Mucosa of descending colon (tissue), 3 donors: ENCODE measurements around the gene ARAP1. TPM values are rescaled to one million over a fixed set of nuclear protein-coding genes. Genes with fewer than 3 reads are reported as not detected.

Experiments
- ATAC-seq: fragments of 200-7000 bp; cut with Tn5 transposase; one replicate; pipeline ENCODE4 v1.9.1; 2020; ENCODE audit warnings: mild to moderate bottlenecking, moderate library complexity
- DNase-seq, 3 donors: peaks; one replicate each; pipeline ENCODE4 v3.0.0-alpha.2; 2020
- H3K36me3 ChIP-seq: fragments of 200-600 bp; one replicate; pipeline ENCODE4 v1.8.0; 2021; ENCODE audit warnings: low read depth, mild to moderate bottlenecking
- H3K4me1 ChIP-seq: fragments of 200-600 bp; one replicate; pipeline ENCODE4 v1.8.0; 2021; ENCODE audit warnings: low read depth, mild to moderate bottlenecking
- H3K4me3 ChIP-seq: fragments of 200-600 bp; one replicate; pipeline ENCODE4 v1.8.0; 2021; ENCODE audit warnings: mild to moderate bottlenecking
- H3K9me3 ChIP-seq: fragments of 200-600 bp; one replicate; pipeline ENCODE4 v1.8.0; 2021; ENCODE audit warnings: mild to moderate bottlenecking
- intact Hi-C, 2 donors: fragments of 100-400 bp; cut with DNase I in 1 of 2; cut with micrococcal nuclease in 1 of 2; formaldehyde crosslinking; loops; one replicate each; pipeline versions ENCODE4 v1.11.0 to v1.11.1; 2022; cut with DNase I, micrococcal nuclease
- total RNA-seq, 3 donors: library from RNA; stranded (reverse); fragmentation: NEBNext Ultra II Directional in 2 of 3; extraction: Animal tissue kit (Norgen Biotek cat#: 25700) in 2 of 3; gene quantifications; one replicate each; pipeline versions ENCODE4 v1.2.1 to v1.2.4, GENCODE V29; 2021 to 2023
- TF ChIP-seq, protein P1 (sequence below): fragments of 200-600 bp; IDR thresholded peaks from one replicate; pipeline ENCODE4 v1.8.0; 2022; ENCODE audit warnings: antibody characterized with exemption, mild to moderate bottlenecking
- donor health status: DM: no; HTN: no; CAD: no; lungs with moderate emphysema.
- donor health status: DM: no; HTN: no; CAD: no.
- donor health status: DM: no; HTN: yes; CAD: no.

ARAP1 gene
- total RNA-seq, 3 donors from 2014 or later, result 69.3 to 84.8 (median 84.0) TPM

DNA sequence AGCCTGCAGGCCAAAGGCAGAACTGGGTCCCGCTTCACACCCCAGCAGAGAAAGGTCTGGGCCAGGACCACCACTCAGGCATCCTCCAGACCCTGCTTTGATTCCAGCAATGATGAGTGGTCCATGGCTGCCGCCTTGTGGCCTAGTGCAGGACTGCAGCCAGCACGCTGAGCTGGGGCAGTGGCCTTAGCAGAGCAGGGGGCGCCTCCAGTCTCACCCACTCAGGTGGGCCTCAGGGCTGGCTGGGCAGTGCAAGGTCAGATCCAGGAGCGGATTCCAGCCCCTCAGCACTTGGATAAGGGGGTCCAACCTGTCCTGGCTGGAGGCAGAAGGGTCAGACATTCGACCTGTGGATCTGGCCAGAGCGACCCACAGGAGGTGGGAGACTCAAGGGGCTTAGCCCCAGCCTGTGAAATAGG is 68.4 kb downstream of the ARAP1 start:
- peak; percentile 68 for ATAC-seq
- no peaks in the 10 kb centered on the region for H3K9me3 ChIP-seq
- intact Hi-C loops, result loop anchor here in 1 of 2 donors (10.0 kb wide), 1 partner anchor 99 kb away; no protein-coding TSS in a partner anchor
- H3K4me1 ChIP-seq, result no peaks in the 10 kb centered on the region
- H3K4me3 ChIP-seq, result no peak overlapping the region
- peak in 2 of 3 donors; percentile 76 to 78 for DNase-seq
- TF ChIP-seq, protein P1, sequence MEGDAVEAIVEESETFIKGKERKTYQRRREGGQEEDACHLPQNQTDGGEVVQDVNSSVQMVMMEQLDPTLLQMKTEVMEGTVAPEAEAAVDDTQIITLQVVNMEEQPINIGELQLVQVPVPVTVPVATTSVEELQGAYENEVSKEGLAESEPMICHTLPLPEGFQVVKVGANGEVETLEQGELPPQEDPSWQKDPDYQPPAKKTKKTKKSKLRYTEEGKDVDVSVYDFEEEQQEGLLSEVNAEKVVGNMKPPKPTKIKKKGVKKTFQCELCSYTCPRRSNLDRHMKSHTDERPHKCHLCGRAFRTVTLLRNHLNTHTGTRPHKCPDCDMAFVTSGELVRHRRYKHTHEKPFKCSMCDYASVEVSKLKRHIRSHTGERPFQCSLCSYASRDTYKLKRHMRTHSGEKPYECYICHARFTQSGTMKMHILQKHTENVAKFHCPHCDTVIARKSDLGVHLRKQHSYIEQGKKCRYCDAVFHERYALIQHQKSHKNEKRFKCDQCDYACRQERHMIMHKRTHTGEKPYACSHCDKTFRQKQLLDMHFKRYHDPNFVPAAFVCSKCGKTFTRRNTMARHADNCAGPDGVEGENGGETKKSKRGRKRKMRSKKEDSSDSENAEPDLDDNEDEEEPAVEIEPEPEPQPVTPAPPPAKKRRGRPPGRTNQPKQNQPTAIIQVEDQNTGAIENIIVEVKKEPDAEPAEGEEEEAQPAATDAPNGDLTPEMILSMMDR, result peak; percentile 91
- no peaks in the 10 kb centered on the region for H3K36me3 ChIP-seq

DNA sequence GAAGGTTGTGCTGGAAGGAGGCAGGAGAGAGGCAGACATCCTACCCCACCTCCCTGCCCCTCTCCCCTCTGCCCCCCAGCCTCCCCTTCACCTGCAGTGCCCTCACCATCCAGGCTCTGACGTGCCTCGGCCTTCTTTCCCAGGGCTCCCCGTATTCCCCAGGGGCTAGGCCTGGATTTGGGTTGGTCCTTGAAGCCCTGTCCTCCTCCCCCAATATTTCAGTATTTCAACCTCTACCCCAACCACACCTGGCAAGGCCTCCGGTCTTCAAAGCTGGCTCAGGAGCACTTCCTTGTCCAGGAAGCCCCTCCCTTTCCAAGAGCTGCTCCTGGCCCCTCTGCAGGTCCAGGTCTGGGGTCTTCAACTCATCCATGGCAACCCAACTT is 69.4 kb downstream of the ARAP1 start:
- H3K4me3 ChIP-seq, result no peak overlapping the region
- ATAC-seq (no peak), DNase-seq (no peak)
- intact Hi-C loops, result loop anchor here in 1 of 2 donors (10.0 kb wide), 1 partner anchor 98 kb away; no protein-coding TSS in a partner anchor
- no peaks in the 10 kb centered on the region for H3K9me3 ChIP-seq
- TF ChIP-seq, protein P1, result no peak
- H3K4me1 ChIP-seq, result no peaks in the 10 kb centered on the region
- no peaks in the 10 kb centered on the region for H3K36me3 ChIP-seq

DNA sequence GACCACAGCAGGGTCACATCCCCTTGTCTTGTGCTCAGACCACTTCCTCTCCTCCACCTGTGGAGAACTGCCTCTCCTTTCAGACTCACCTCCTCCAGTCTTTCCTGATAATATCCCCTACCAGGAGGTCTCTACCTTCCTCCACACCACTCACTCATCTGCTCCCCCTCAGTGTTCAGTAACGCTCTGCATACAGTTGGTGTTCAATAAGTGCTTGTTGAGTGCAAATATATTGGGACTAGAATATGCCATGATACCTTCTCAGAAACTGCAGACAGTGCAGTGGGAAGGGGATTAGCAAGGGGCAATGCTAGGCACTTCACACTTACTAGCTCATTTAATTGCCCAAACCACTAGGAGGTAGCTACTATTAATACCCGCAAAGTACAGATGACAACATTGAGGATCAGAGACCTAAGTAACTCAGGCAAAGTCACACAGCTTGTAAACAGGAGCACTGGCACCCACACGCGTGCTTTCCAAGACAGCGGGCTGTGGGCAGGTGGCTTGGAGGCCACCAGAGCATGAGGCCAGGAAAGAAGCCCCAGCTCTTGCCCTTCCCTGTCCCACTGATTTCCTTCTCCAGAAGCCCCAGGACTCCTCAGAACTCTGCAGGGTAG is 69.9 kb downstream of the ARAP1 start:
- intact Hi-C loops, result loop anchor here in 1 of 2 donors (10.0 kb wide), 1 partner anchor 98 kb away; no protein-coding TSS in a partner anchor
- TF ChIP-seq, protein P1, result no peak
- H3K36me3 ChIP-seq, result no peaks in the 10 kb centered on the region

DNA sequence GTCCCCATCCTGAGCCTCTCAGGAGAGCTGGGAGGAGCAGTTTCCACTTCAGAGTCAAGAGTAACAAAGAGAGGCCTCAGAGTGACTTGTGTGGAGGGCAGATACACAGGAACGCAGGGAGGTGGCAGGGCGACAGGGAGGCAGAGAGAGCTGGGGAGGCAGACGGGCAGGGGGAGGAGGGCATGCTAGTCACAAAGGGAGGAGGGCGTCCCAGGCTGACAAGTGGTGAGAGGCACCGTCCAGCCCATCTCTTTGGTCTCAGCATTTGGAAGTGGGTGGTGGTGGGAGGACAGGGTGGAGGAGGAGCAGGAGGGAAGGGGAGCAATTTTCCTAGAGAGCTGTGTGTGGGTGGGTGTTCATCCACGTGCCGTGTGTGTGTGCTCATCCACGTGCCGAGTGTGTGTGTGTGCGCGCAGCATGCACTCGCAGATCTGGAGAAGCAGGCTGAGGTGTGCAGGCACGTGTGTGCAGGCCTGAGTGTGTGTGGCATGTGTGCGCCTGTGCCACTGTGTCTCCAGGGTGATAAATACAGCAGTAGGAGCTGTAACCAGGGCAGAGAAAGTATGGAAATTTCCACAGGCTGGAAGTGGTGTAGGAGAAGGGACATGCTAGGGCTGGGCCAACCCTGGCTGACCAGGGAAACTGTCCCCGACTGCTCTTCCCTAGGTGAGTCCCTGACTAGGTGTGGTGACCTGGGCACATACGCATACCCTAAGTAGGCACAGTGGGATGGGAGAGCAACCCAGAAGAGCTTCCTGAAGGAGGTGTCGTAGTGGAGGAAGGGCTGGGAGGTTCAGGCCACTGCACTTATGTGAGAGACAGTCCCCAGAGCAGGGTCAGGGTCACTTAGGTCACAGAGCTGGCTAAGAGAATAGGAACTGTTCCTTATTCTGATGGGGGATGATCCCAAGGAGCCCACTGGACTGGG is 70.7 kb downstream of the ARAP1 start:
- H3K9me3 ChIP-seq, result no peaks in the 10 kb centered on the region
- TF ChIP-seq, protein P1, result no peak
- H3K4me1 ChIP-seq, result no peaks in the 10 kb centered on the region
- ATAC-seq (peak; percentile 5), DNase-seq (no peak)
- intact Hi-C loops, result loop anchor here in 1 of 2 donors (10.0 kb wide), 1 partner anchor 97 kb away; no protein-coding TSS in a partner anchor
- no peaks in the 10 kb centered on the region for H3K36me3 ChIP-seq
- H3K4me3 ChIP-seq, result no peak overlapping the region

More for the DNA sequence above, 69.9 kb downstream of the ARAP1 start:
- ATAC-seq, result no peak
- no peaks in the 10 kb centered on the region for H3K9me3 ChIP-seq
- H3K4me3 ChIP-seq, result no peak overlapping the region
- H3K4me1 ChIP-seq, result no peaks in the 10 kb centered on the region
- no peak for DNase-seq

DNA sequence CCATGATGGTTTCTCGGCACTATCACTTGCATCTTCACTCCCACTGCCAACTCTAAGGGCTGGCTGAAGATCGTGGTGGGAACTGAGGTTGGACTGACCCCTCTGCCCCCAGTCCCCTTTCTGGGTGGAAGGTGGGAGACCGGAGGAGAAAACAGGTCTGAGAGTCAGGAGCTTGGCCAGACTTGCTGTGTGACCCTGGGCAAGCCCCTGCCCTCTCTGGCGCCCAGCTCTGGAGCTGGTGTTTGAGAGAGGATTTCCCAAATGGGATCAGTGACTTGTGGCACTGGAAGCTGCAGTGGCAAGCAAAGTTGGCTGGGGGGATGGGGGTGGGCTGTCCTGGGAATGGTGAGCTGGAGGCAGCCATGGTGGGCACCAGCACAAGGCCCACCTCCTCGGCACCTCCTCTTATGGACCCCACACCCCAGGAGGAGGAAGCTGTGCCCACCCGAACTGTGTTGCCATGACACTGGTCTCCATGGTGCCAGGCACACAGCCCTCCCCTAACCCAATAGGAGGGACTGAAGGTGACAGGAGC is 71.5 kb downstream of the ARAP1 start:
- TF ChIP-seq, protein P1, result no peak
- ATAC-seq, result no peak
- Histone ChIP-seq H3K4me1 (no peaks in the 10 kb centered on the region), H3K36me3 (no peaks in the 10 kb centered on the region), H3K9me3 (no peaks in the 10 kb centered on the region), H3K4me3 (no peak overlapping the region)
- DNase-seq, result no peak
- intact Hi-C loops, result loop anchor here in 1 of 2 donors (10.0 kb wide), 1 partner anchor 96 kb away; no protein-coding TSS in a partner anchor
